ENCODE data around the gene TRAPPC4.
"Not testable (repeated sequence)": the region's sequence is repeated elsewhere in the genome, so short reads cannot be mapped to it uniquely, and the experiment has no call there.

Gene TRAPPC4

DNA sequence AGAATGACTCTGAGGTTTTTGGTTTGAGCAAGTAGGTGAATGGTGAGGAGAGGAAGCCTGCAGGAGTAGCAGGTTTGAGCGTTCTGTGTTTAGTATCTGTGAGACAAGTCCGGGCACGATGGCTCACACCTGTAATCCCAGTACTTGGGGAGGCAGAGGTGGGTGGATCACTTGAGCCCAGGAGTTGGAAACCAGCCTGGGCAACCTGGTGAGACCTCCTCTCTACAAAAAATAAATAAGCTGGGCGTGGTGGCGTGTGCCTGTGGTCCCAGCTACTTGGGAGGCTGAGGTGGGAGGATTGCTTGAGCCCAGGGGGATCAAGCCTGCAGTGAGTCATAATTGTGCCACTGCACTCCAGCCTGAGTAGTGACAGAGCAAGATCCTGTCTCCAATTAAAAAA is 30.3 kb upstream of the TRAPPC4 start:
- TF ChIP-seq SPI1 (IDR thresholded peaks at IDR 0.05; ENCODE audit: borderline replicate concordance, low read depth), result no peak
- no peak for TF ChIP-seq POLR2AphosphoS5 (IDR thresholded peaks at IDR 0.05; ENCODE audit: low read depth)
- TF ChIP-seq CTCF (IDR thresholded peaks at IDR 0.05; ENCODE audit: insufficient read depth, low read length), result no peak
- no peak for TF ChIP-seq REST (IDR thresholded peaks at IDR 0.05; ENCODE audit: insufficient replicate concordance, low read depth)
- no peak for TF ChIP-seq GABPA (IDR thresholded peaks at IDR 0.05; ENCODE audit: low read depth)
- Histone ChIP-seq H3K27ac (replicated peaks) (no peak overlapping the region), H3K27me3 (ENCODE audit: insufficient read depth, poor library complexity, severe bottlenecking) (no peaks in the 10 kb centered on the region), H3K4me3 (replicated peaks; ENCODE audit: insufficient read depth, low read length) (no peak overlapping the region)
- no peak for DNase-seq (ENCODE audit: low read depth in 1 of 2, low spot score in 1 of 2)

GRCh38 chr11:118991486-118992038 is 27.0 kb upstream of the TRAPPC4 start:
- H3K27me3 ChIP-seq (ENCODE audit: insufficient read depth, poor library complexity, severe bottlenecking); DNase-seq (ENCODE audit: low read depth in 1 of 2, low spot score in 1 of 2); H3K27ac ChIP-seq (replicated peaks); H3K4me3 ChIP-seq (replicated peaks; ENCODE audit: insufficient read depth, low read length): not testable (repeated sequence)

DNA sequence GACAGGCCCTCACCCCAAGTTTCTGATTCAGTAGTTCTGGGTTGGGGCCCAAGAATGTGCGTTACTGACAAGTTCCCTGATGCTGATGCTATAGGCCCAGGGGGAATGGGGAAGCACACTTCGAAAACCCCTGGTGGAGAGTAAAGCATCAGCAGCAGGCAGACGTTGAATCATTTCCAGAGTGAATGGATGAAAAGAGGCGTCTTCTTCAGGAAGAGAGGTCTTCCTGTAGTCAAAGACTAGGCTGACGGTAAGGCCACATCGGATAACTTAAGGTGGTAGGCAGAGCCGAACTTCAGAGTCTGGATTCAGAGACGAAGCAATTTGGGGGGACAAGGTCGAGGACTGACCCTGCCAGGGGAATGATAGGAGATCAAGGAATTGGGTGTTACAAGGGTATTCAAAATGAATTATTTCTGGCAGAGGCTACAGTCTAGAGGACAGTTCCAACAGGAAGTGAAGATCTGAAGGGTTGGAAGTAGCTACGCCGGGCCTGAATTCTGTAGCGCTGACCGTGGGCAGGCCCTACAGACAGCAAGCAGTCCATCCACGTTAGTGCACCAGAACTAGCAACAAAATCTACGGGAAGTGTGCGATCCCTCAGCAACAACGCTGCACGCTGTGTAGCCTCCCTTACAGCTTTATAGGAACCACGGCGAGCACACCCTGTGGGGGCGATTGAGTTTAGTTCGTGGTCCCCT is 21.5 kb upstream of the TRAPPC4 start:
- DNase-seq (ENCODE audit: low read depth in 1 of 2, low spot score in 1 of 2), result peak; percentile 67 to 71
- TF ChIP-seq CTCF (IDR thresholded peaks at IDR 0.05; ENCODE audit: insufficient read depth, low read length) (peak; percentile 67), REST (IDR thresholded peaks at IDR 0.05; ENCODE audit: insufficient replicate concordance, low read depth) (no peak), SPI1 (IDR thresholded peaks at IDR 0.05; ENCODE audit: borderline replicate concordance, low read depth) (peak; percentile 26; the same call in 1 of the 2 replicates), POLR2AphosphoS5 (IDR thresholded peaks at IDR 0.05; ENCODE audit: low read depth) (no peak)

GRCh38 chr11:118997627-118998387 is 20.8 kb upstream of the TRAPPC4 start, which contains the start of gene CENATAC:
Gene CENATAC, plus strand, starts transcription at chr11:118998138. Its CDS starts 60 bp downstream, at chr11:118998198.
- Histone ChIP-seq H3K4me3 (replicated peaks; ENCODE audit: insufficient read depth, low read length) (peak within 1 kb of the TSS; percentile 84), H3K27me3 (ENCODE audit: insufficient read depth, poor library complexity, severe bottlenecking) (no peaks in the 10 kb centered on the region), H3K27ac (replicated peaks) (peak within 1 kb of the TSS; percentile 71)
- TF ChIP-seq POLR2AphosphoS5 (IDR thresholded peaks at IDR 0.05; ENCODE audit: low read depth), result peak; percentile 84
- no peak for TF ChIP-seq CTCF (IDR thresholded peaks at IDR 0.05; ENCODE audit: insufficient read depth, low read length)
- peak; percentile 33 for TF ChIP-seq REST (IDR thresholded peaks at IDR 0.05; ENCODE audit: insufficient replicate concordance, low read depth)
- TF ChIP-seq SPI1 (IDR thresholded peaks at IDR 0.05; ENCODE audit: borderline replicate concordance, low read depth), result no peak
- TF ChIP-seq GABPA (IDR thresholded peaks at IDR 0.05; ENCODE audit: low read depth), result no peak
- peak; percentile 89 to 93 for DNase-seq (ENCODE audit: low read depth in 1 of 2, low spot score in 1 of 2)

More for the DNA sequence above, 21.5 kb upstream of the TRAPPC4 start:
- peak overlapping the region; percentile 84 for H3K4me3 ChIP-seq (replicated peaks; ENCODE audit: insufficient read depth, low read length)
- H3K27ac ChIP-seq (replicated peaks), result peak overlapping the region; percentile 71
- no peaks in the 10 kb centered on the region for H3K27me3 ChIP-seq (ENCODE audit: insufficient read depth, poor library complexity, severe bottlenecking)

Measured in HL-60 (cell line).